Measurements from ENCODE around the gene USP6NL. TPM values are rescaled to one million over a fixed set of nuclear protein-coding genes. Genes with fewer than 3 reads are reported as not detected.

USP6NL gene
- total and polyA plus RNA-seq, 9 of the 15 experiments (the other 6 are each of a cell fraction or from before 2014, with no cell fraction given): 3.2 to 26.6 (median 19.8) TPM

GRCh38 chr10:11512596-11512995, 98.9 kb downstream of the USP6NL start (continued):
- TF ChIP-seq BRD9 (IDR thresholded peaks at IDR 0.05; ENCODE audit: low read depth, partially characterized antibody) (no peak), ZNF184 (CRISPR knock-in tag; IDR thresholded peaks at IDR 0.05) (no peak), ZNF449 (CRISPR knock-in tag; IDR thresholded peaks at IDR 0.05) (no peak)

- DNase-seq (ENCODE audit: extremely low read depth in 1 of 4, low spot score in 3 of 4) (no peak), ATAC-seq (no peak), FAIRE-seq (no peak)
- Histone ChIP-seq H2AFZ (ENCODE audit: low read depth, low read length) (no peak overlapping the region), H3K4me1 (replicated peaks in 1 of 2; ENCODE audit: control insufficient read depth in 2 of 2, insufficient read depth in 2 of 2, low read length in 2 of 2) (peaks cover 0 to 7% of the 10 kb centered on the region in 2 experiments; a peak in 2 of 5 replicates), H3K4me3 (no peak overlapping the region), H3K4me2 (ENCODE audit: insufficient read depth, low read length) (no peak overlapping the region), H3K9ac (ENCODE audit: insufficient read depth in 1 of 2, low read depth in 2 of 2, low read length in 2 of 2) (no peak overlapping the region), H3K79me2 (ENCODE audit: control insufficient read depth, insufficient read depth, low read length) (peaks cover 20% of the 10 kb centered on the region; the same call in 2 of the 3 replicates), H3K9me3 (replicated peaks; ENCODE audit: control insufficient read depth, insufficient read depth, low read depth, low read length) (no peaks in the 10 kb centered on the region), H3K27ac (ENCODE audit: extremely low read depth, low read depth, low read length) (no peak overlapping the region), H4K20me1 (replicated peaks; ENCODE audit: control insufficient read depth, insufficient read depth, low read length) (no peaks in the 10 kb centered on the region), H3K27me3 (ENCODE audit: control insufficient read depth in 2 of 2, insufficient read depth in 2 of 2, low read length in 2 of 2) (no peaks in the 10 kb centered on the region), H3K9me1 (ENCODE audit: control insufficient read depth, insufficient read depth, low read length) (no peaks in the 10 kb centered on the region), H3K36me3 (ENCODE audit: control insufficient read depth, insufficient read depth, low read length) (peaks cover 35% of the 10 kb centered on the region)
- ChIA-PET CTCF (ENCODE audit: low intra/inter-chr PET ratio) (no interaction called here), POLR2A (interaction anchor here (0.7 kb wide), 1 partner anchor 18 kb away, joined by 4 read pairs; no protein-coding TSS in a partner anchor)
- TF ChIP-seq PCBP1 (IDR thresholded peaks at IDR 0.05; ENCODE audit: low read depth, low read length, poor library complexity, severe bottlenecking) (no peak), CHD2 (IDR thresholded peaks at IDR 0.05; ENCODE audit: low read depth, low read length) (no peak), PRPF4 (IDR thresholded peaks at IDR 0.05; ENCODE audit: insufficient read depth, low read depth, low read length, poor library complexity, severe bottlenecking) (no peak), ZNF717 (CRISPR knock-in tag; IDR thresholded peaks at IDR 0.05) (no peak), BDP1 (IDR thresholded peaks at IDR 0.05; ENCODE audit: insufficient read depth, insufficient read length) (no peak), ZBTB11 (CRISPR knock-in tag; IDR thresholded peaks at IDR 0.05) (no peak), MEF2A (IDR thresholded peaks at IDR 0.05; ENCODE audit: control insufficient read depth, low read depth, low read length) (no peak), DPF2 (IDR thresholded peaks at IDR 0.05) (no peak)
- BruUV-seq (replicated peaks): no TSS peak
- intact Hi-C loops (cut with micrococcal nuclease) (no loop called here), in situ Hi-C loops (cut with MboI) (loop anchor here (25.0 kb wide), 1 partner anchor 476 kb away; no protein-coding TSS in a partner anchor)
Observed at GRCh38 chr10:11511321-11511720, 100.1 kb downstream of the USP6NL start.
